GM10266 (cell line): ENCODE data around the gene ICAM1.

Experiments used
- DNase-seq: peaks from one replicate; pipeline ENCODE4 v3.0.0; 2012; ENCODE audit errors: extremely low spot score
- TF ChIP-seq, protein P1 (sequence below): IDR thresholded peaks from 2 replicates; pipeline ENCODE4 v1.5.1; 2012; ENCODE audit warnings: mild to moderate bottlenecking, low read depth; ENCODE audit not compliant: control insufficient read depth, insufficient read depth; ENCODE audit errors: missing control alignments

The ICAM1 gene, protein sequence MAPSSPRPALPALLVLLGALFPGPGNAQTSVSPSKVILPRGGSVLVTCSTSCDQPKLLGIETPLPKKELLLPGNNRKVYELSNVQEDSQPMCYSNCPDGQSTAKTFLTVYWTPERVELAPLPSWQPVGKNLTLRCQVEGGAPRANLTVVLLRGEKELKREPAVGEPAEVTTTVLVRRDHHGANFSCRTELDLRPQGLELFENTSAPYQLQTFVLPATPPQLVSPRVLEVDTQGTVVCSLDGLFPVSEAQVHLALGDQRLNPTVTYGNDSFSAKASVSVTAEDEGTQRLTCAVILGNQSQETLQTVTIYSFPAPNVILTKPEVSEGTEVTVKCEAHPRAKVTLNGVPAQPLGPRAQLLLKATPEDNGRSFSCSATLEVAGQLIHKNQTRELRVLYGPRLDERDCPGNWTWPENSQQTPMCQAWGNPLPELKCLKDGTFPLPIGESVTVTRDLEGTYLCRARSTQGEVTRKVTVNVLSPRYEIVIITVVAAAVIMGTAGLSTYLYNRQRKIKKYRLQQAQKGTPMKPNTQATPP

DNA sequence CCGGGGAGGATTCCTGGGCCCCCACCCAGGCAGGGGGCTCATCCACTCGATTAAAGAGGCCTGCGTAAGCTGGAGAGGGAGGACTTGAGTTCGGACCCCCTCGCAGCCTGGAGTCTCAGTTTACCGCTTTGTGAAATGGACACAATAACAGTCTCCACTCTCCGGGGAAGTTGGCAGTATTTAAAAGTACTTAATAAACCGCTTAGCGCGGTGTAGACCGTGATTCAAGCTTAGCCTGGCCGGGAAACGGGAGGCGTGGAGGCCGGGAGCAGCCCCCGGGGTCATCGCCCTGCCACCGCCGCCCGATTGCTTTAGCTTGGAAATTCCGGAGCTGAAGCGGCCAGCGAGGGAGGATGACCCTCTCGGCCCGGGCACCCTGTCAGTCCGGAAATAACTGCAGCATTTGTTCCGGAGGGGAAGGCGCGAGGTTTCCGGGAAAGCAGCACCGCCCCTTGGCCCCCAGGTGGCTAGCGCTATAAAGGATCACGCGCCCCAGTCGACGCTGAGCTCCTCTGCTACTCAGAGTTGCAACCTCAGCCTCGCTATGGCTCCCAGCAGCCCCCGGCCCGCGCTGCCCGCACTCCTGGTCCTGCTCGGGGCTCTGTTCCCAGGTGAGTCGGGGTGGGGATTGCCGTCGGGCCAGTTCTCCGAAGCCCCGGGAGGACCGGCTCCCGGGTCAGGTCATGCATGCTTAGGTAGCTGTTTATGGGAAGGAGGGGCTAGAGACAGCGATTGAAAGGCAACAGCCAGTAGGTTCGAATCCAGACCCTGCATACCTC lies at the start of gene ICAM1:
Gene ICAM1 (plus strand): TSS at position 505 of the 779 bp plus-strand sequence. CDS start 40 bp downstream, at position 545.
- DNase-seq, result peak; percentile 78
- TF ChIP-seq, protein P1, sequence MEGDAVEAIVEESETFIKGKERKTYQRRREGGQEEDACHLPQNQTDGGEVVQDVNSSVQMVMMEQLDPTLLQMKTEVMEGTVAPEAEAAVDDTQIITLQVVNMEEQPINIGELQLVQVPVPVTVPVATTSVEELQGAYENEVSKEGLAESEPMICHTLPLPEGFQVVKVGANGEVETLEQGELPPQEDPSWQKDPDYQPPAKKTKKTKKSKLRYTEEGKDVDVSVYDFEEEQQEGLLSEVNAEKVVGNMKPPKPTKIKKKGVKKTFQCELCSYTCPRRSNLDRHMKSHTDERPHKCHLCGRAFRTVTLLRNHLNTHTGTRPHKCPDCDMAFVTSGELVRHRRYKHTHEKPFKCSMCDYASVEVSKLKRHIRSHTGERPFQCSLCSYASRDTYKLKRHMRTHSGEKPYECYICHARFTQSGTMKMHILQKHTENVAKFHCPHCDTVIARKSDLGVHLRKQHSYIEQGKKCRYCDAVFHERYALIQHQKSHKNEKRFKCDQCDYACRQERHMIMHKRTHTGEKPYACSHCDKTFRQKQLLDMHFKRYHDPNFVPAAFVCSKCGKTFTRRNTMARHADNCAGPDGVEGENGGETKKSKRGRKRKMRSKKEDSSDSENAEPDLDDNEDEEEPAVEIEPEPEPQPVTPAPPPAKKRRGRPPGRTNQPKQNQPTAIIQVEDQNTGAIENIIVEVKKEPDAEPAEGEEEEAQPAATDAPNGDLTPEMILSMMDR, result peak; percentile 19

DNA sequence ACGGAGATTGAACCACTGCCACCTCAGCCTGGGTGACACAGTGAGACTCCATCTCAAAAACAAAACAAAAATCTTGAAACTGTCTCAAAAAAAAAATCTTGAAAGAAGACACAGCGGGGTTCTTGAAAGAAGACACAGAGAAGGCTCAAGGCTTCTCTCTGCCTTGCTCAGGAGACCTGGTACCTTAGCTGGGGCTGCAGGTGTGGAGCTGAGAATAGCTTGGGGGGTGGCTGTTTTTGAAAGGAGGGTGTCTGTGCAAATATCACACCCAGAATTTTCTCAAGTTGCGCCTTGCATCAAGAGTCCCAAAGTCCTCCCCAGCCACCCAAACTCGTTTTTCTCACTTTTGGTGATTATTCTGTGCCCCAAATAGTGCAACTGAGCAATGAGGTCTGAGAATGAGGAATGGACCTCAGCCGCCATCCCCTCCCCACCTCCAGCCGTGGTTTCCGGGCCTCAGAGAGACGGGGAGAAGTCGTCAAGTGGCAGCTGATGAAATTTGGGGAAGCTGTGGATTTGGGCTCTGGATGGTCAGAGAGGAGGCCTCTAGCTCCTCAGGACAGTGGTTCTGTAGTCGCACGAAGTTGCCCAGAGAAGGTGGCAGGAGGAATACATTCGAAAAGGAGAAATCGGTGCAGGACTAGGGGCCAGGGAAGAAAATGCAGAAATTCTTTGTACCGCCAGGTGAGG lies 48.6 kb upstream of the ICAM1 start:
- TF ChIP-seq, protein P1, result no peak
- DNase-seq, result no peak

DNA sequence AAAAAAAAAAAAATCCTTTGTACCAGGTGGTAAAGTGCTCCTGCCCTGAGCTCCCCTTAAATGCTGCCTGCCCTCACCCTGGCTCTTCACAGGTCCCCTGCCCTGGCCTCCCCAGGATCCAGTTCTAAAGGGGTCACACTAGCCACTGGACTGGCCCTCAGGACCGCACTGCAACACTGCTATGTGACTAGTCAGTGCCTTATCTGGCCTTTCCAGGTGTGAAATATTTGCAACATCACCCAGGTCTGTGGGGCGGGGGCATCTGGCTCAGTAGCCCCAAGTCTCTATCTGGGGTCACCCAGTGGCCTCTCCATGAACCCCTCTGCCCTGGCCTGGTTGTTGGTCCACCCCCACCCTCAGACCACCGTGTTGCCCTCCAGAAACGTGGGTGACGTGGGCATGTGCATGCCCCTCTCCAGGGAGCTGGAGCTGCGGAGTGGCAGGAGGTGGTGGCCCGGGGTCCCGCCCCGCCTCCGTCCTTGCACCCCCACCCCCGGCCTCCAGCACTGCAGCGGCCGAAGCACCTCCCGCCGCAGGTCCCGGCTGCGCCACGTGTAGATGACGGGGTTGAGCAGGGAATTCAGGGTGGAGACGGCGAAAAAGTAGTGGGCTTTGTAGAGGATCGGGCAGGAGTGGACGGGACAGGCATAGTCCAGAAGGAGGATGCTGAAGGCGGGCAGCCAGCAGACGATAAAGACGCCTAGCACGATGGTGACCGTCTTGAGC lies 47.3 kb upstream of the ICAM1 start:
- TF ChIP-seq, protein P1, result no peak
- DNase-seq, result no peak

DNA sequence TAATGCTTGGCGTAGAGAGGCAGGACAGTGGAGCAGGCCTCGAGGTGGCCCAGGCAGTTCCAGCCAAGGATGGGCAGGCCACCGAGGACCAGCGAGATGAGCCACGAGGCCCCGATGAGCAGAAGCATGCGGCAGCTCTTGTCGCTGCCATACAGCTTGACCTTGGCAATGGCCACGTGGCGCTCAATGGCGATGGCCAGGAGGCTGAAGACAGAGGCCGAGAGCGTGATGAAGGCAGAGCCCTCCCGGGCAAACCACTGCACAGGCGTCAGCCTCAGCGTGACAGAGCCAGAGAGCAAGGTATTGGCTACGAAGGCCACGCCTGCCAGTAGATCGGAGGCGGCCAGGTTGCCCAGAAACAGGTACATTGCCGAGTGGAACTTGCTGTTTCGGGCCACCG lies 46.6 kb upstream of the ICAM1 start:
- TF ChIP-seq, protein P1, result no peak
- no peak for DNase-seq

DNA sequence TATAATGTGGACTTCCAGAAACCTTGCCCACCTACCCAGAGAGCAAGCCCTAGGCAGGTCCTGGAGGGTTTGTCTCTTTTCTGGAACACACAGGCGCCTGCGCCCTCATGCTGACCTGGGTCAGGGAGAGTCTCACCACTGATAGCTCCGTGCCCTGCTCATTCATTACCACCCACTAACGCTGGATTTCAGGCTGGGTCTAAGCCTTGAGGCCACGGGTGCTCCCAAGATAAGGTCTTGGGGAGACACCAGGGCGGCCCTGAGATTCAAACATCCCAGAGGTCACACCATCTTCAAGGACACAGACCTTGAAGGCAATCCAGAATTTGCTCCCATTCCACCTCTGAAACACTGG lies 44.9 kb upstream of the ICAM1 start:
- TF ChIP-seq, protein P1, result no peak

DNA sequence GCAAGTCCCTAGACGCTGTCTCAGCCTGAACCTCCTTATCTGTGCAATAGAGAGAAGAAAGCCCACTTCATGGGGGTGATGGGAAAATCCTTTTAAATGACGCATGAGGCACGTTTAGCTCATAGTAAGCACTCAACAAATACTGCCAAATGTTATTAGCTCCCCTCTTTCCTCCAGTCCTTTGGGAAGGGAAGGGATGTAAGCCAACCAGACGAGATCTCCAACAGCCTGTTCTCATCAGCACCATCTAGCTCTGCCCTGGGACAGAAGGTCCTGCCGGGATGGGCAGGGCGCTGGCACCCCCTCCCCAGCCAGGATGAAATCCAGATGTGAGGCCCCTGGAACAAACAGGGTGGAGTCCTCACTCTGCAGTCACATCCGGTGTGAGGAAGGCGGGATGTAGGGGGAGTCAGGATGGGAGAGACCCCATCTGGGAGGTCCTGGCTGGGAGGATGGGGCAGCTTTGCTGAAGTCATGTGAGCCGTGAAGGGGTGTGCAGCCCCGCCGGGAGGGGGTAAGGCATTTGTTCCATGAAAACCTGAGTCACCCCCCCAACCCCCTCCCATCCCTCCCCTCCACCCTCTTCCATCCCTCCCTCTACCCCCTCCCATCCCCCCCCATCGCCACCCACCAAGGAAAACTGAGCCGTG lies 44.4 kb upstream of the ICAM1 start:
- TF ChIP-seq, protein P1, result no peak

More for the DNA sequence above, 44.9 kb upstream of the ICAM1 start:
- DNase-seq, result no peak

More for the DNA sequence above, 44.4 kb upstream of the ICAM1 start:
- DNase-seq, result no peak
